Stimulated activated CD4-positive, alpha-beta T cell treated with anti-CD3 and anti-CD28 coated beads, Interleukin-2, amount 100 ng/mL, for 48 hours (primary cell): ENCODE data around the gene UBALD2.
"Not testable (repeated sequence)": the region's sequence is repeated elsewhere in the genome, so short reads cannot be mapped to it uniquely, and the experiment has no call there.

ENCODE experiments used
- DNase-seq, 2 donors: peaks; one replicate each; pipeline ENCODE4 v3.0.0-alpha.2; 2020

The UBALD2 gene

DNA sequence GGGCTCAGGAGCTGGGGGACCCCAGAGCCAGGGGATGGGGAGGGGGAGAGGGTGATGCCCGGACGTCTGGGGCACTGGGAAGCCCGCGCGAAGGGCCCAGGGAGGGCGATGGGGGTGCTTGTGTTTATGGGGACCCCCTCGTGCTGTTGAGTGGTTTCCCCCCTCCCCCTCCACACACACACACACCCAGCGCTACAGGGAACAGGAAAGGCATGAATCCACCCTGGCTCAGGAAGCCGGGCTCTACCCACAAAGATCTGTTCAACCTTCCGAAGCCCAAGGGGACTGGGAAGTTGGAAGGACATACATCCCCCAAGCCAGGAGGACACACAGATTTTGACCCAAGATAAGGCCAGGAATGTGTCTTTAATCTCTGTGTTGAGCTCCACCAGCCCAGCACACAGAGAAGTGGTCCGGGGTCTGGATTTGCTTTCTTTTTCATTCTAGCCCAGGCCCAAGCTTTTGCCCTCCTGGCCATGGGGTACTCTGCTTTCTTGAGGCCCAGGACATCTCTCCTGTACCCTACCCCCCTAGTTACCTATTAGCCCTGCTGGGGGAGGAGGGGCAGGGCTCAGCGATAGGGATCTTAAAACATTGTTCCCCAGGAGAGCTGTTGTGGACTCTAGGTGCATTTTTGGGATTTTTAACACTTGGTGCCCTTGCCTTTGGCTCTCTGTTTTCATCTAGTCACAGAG is 1.2 kb downstream of the UBALD2 start:
- DNase-seq = no peak

DNA sequence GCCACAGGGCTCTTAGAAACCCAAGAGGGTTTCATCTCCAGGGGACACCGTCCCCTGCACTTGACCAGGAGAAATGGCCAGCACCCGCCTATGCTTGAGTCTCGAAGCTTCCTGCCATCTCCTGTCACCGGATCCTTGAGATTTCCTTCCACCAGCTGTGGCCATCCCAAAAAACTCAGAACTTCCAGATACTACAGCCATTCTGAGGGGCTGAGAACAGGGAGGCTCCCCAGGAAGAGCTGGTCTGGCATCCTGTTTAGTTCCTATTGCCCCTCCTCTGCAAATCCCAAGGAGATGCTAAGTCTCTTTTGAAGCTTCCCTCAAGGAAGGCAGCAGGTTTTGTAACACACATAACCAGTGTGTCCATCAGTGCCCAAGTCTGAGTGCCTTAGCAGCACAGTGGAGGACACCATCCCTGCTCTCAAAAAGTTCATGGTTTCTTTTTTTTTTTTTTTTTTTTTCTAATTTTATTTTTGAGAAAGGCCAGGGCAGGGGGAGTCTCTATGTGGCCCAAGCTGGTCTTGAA is 2.0 kb downstream of the UBALD2 start:
- DNase-seq = no peak

GRCh38 chr17:76267581-76268001 is 2.4 kb downstream of the UBALD2 start:
- not testable (repeated sequence) for DNase-seq

DNA sequence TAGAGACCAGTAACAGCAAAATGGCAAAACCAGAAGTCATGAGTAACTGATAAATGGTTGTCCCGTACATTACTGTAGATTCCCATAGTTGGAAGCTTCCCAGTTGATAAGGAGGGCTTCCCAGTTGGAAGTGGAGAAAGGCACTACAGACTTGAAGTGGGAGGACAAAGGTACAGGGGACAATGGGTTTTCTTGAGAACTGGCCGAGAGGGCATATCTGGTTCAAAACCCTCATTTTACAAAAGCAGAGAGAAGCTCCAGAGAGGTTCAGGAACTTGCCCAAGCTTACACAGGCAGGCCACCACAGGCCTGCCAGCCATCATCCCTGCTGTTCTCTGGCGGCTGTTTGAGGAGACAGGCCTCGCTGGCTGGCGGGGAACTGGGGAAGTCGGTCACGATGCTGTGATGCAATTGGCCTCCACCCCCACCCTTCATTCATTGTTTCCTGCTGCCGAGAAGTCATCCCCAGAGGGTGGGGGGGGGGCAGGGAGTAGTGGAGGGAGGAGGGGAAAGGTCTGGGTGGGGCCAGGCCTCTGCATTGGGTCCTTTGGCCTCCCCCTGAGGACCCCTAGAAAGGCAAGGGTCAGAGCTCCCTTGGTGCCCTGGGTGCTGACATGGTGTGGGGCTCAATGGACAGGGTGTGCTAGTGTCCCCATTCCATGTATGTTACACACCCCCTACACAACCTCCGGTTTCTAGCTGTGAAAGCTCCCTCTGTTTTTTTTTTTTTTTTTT is 3.0 kb downstream of the UBALD2 start:
- peak; percentile 65 to 69 for DNase-seq

- no peak for DNase-seq
These were observed 4.1 kb downstream of the UBALD2 start for GRCh38 chr17:76268991-76269981.

DNA sequence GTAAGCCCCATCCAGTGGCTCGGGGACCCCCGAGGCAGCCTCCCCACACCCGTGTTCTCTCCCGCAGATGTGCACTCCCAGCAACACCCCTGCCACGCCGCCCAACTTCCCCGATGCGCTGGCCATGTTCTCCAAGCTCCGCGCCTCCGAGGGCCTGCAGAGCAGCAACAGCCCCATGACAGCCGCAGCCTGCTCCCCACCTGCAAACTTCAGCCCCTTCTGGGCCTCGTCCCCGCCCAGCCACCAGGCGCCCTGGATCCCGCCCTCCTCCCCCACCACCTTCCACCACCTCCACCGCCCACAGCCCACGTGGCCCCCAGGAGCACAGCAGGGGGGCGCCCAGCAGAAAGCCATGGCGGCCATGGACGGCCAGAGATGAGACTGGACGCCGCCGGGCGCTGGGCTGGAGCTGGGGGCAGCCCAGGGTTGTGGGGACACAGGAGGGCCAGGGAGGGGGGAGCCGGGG is 5.0 kb downstream of the UBALD2 start:
- DNase-seq = no peak

DNA sequence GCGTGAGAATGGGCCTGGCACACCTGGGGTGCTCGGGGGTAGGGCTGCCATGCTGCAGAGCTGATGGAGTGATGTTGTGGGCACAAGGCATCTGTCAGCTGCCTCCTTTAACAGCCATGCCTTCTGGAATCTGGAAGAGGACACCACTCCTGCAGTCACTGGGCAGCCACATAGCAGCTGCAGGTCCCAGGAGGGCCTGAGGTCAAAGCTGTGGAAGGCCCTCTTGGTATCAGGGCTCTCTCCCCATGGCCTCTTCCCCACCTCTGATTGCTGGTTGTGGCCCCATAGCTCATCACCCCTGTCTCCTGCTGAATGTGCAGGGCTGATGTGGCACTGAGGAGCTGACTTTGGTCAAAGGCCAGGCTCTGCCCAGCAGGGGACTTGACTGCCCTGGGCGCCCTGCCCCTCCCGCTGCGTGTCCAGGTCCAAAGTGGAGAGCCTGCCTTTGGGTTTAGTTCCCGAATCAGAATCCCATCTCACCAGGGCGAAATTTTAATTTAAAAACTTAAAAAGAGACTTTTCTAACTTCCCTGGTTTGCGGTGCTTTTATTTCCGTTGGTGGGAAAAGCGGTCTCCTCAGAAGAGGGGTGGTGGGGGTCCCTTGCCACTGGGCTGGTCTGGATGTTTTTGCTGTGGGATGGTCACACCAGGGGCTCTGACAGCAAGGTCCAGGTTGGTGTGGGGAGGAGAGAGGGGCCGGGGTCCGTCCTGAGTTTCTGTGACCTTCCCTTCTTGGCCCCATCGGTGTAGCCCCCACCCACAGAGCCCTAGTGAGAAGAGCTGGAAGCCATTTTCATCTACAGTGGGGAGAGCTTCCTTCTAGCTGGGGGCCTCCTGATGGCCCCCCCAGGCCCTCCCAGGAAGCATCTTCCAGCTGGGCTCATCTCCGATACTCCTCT is 5.9 kb downstream of the UBALD2 start:
- DNase-seq = no peak

- DNase-seq = peak; percentile 75 to 77
These were observed 6.8 kb downstream of the UBALD2 start for GRCh38 chr17:76271669-76272540.

DNA sequence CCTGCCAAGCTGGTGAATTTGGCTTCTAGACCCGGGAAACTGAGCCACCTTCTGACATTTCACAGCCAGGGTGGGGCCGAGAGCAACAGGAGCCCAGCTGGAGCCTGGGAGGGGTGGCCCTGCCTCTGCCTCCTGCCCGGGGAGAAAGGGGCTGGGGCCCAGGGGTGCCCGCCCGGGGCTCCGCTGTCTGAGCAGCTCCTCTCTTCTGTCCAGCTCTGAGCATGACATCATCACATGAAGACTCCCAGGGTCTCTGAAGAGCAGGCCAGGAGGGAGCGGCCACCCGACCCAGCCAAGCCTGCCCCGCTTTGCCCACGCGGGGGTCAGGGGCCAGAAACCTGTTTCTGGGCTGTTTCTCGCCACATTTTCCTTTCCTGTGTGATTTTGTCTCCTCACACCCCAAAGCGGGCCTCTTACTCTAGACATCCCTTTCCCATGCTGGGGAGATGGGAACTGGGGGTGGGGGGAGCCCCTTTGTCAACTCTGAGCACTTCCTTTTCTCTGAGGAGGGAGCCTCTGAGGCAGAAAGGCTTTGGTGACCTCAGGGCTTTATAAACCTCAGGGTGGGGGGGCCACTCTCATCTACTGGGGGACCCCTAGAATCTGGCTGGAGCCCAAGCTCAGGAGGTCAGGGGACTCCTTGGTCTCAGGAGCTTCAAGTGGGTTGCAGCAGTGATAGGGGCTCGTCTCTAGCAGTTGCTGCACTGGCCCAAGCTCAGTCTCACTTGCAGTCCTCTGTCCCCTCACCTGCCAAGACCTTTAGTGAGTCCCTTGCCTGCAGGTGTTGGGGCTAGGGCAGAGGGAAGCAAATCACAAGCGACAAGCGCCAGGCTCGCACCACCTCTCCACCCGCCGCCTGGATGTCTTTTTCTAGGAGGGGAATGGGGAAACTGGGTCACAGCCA is 7.6 kb downstream of the UBALD2 start:
- DNase-seq = peak; percentile 59 to 64

DNA sequence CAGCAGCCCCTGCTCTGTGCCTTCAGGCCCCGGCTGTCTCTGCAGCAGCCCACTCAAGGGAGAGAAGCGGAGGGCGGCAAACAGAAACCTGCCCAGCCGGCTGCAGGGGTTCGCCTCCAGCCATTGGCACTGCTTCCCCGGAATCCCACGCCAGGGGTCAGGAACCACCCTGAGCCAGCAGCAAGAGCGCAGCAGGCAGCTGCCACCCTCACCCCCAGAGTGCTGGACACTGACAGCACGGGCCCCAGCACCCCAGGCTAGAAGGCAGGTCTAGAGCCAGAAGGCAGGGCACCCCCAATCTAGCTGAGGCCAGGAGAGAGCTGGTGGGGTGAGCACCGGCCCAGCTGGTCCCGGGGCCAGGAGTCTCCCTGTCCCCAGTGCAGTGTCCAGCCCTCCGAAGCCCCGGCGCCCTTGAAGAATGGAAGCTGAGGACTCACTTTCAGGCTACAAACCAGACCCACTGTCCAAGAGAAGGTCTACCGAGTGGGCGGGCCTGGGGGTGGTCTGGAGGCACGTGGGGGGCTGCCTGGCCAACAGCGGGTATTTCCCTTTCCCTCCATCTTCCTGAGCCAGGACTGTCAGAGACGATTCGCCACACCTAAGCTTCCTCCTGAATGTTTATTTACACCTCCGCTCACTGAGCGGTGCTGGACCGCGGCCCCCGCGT is 8.4 kb downstream of the UBALD2 start:
- no peak for DNase-seq

- DNase-seq = no peak
These were observed 9.2 kb downstream of the UBALD2 start for GRCh38 chr17:76274112-76274956.

DNA sequence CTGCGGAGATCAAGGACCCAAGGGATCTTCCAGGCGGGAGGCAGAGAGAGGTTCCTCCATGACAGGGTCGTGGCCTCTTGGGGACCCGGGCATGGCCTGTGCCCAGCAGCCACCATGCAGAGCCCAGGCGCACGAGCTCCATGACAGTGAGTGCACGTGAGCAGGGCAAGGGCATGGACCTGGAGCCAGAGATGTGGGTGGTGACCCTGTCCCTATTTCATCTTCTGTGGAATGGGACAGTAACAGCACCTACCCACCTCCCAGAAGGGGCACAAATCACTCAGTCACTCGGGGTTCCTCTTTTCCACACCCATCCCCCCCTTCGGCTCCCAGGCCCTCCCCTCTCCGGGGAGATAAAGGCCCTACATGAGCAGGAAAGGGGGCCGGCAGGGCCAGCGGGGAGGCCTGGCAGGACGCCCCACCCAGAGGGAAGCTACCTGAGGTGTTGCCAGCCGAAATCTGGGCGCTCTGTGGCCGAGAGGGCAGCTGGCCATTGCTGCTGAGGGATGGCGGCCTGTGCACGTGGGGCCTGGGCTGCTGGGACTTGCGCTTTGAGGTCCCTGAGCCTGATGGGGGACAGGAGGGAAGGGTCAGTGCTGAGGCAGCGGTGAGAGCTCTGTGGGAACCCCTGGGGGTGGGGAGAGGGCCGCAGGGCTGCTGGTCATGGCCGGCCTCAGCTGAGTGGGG is 10.4 kb downstream of the UBALD2 start:
- no peak for DNase-seq

DNA sequence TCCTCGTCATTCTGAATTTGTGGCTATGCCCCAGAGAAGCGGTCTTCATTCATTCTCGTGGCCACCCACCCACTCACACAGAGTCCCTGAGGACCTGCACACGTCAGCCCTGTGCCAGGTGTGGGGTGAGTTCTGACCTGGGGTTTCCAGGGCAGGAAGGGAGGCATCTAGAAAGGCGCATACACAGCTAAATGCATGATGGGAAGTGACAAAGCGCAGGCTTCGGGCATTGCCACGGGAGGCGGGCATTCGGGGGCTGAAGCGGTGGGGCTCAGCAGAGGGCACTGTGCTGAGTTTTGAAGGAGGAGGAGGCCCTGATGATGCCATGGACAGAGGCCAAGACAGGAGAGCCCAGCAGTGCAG is 10.9 kb downstream of the UBALD2 start:
- DNase-seq = no peak

GRCh38 chr17:76276461-76277299 is 11.5 kb downstream of the UBALD2 start:
- no peak for DNase-seq

DNA sequence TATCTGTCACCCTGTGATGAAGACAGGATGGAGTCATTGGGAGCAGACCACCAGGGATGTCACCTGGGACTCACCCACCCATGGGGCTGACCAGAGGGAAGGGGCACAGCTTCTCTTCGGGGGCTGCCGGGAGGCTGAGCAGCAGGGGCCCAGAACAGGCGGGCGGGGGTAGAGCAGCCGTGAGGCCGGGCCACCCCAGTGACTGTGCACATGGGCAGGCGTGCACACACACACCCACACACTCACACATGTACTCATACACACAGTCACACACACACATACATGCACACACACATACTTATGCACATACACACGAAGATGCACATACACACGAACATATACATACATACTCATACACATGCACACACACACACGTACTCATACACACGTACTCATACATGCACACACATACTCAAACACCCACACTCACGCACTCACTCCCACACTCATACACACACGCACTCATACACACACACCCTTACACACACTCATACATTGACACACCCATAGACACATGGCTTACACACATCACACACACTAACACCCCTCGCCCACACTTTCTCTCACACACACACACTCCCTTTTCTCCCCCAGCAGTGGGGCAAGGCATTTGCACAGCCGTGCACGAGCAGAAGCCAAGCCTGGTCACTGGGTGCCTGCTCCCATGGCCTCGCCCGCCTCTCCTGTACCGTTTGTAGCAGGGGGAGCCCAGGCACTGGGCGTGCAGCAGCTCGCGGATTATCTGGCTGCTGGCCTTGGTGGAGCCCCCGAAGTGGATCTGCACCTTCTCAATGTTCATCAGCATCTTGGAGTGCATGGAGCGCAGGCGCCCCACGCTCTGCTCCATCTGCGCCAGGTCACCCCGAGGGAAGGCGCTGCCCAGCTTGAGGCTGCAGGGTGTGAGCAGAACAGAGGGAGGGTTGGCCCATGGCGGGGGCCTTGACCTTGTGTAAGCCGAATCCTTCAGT is 12.4 kb downstream of the UBALD2 start:
- no peak for DNase-seq
